Hepatocyte (in vitro differentiated cells): ENCODE measurements around the gene DIS3L2. TPM values are rescaled to one million over a fixed set of nuclear protein-coding genes. Genes with fewer than 3 reads are reported as not detected.

Source experiments
- DNase-seq: peaks from one replicate; pipeline ENCODE4 v3.0.0-alpha.2; 2016; ENCODE audit warnings: low spot score
- H2AFZ ChIP-seq: fragments of 200-600 bp; sonication (generic); 2 replicates; pipeline ENCODE4 v1.6.0; 2016; ENCODE audit warnings: antibody characterized with exemption, mild to moderate bottlenecking
- H3K27ac ChIP-seq: fragments of 200-600 bp; sonication (generic); 2 replicates; pipeline ENCODE4 v1.5.1; 2016; ENCODE audit warnings: mild to moderate bottlenecking
- H3K27me3 ChIP-seq: fragments of 200-600 bp; sonication (generic); 2 replicates; pipeline ENCODE4 v1.6.1; 2016
- H3K36me3 ChIP-seq: fragments of 200-600 bp; sonication (generic); replicated peaks from 2 replicates; pipeline ENCODE4 v1.5.1; 2016; ENCODE audit warnings: low read depth; ENCODE audit not compliant: insufficient read depth
- H3K4me1 ChIP-seq: fragments of 200-600 bp; sonication (generic); 2 replicates; pipeline ENCODE4 v1.5.1; 2016; ENCODE audit warnings: mild to moderate bottlenecking, moderate library complexity; ENCODE audit not compliant: insufficient read depth
- H3K4me2 ChIP-seq: fragments of 200-600 bp; sonication (generic); 2 replicates; pipeline ENCODE4 v1.6.0; 2016
- H3K4me3 ChIP-seq: fragments of 200-600 bp; sonication (generic); 2 replicates; pipeline ENCODE4 v1.5.1; 2016; ENCODE audit warnings: mild to moderate bottlenecking
- H3K79me2 ChIP-seq: fragments of 200-600 bp; sonication (generic); 2 replicates; pipeline ENCODE4 v1.6.0; 2017; ENCODE audit warnings: mild to moderate bottlenecking
- H3K9me2 ChIP-seq: fragments of 200-600 bp; sonication (generic); replicated peaks from 2 replicates; pipeline ENCODE4 v1.6.0; 2017; ENCODE audit warnings: mild to moderate bottlenecking; ENCODE audit not compliant: insufficient read depth
- H3K9me3 ChIP-seq: fragments of 200-600 bp; sonication (generic); 2 replicates; pipeline ENCODE4 v1.5.1; 2016; ENCODE audit warnings: low read depth, mild to moderate bottlenecking
- H4K20me1 ChIP-seq: fragments of 200-600 bp; sonication (generic); 2 replicates; pipeline ENCODE4 v1.6.0; 2016; ENCODE audit warnings: mild to moderate bottlenecking; ENCODE audit not compliant: insufficient read depth, poor library complexity, severe bottlenecking
- CTCF ChIP-seq: fragments of 200-600 bp; sonication (generic); IDR thresholded peaks from 2 replicates; pipeline ENCODE4 v1.5.1; 2016; ENCODE audit warnings: antibody characterized with exemption, mild to moderate bottlenecking; ENCODE audit not compliant: poor library complexity
- EZH2 ChIP-seq: fragments of 200-600 bp; sonication (generic); IDR thresholded peaks from 2 replicates; pipeline ENCODE4 v1.6.1; 2016; ENCODE audit warnings: antibody characterized with exemption, mild to moderate bottlenecking, borderline replicate concordance
- EZH2phosphoT487 ChIP-seq: fragments of 200-600 bp; sonication (generic); IDR thresholded peaks from one replicate; pipeline ENCODE4 v1.6.1; 2018; ENCODE audit warnings: antibody characterized with exemption, mild to moderate bottlenecking, low read depth, moderate library complexity; ENCODE audit not compliant: unreplicated experiment, severe bottlenecking
- WGBS: methylation state at CpG from one replicate; pipeline ENCODE4 v1.1.6; 2016; ENCODE audit warnings: low lambda C conversion rate; ENCODE audit errors: missing lambda C conversion rate; 5-methylcytosine and 5-hydroxymethylcytosine counted together
- polyA plus RNA-seq: library from polyadenylated mRNA; unstranded; fragments of >200 nt; fragmentation: Nextera tagmentation; extraction: Ambion mirVana; gene quantifications from 2 replicates; pipeline ENCODE4 v1.2.1, GENCODE V29; 2016
- total RNA-seq: library from RNA; depleted of rRNA; stranded (reverse); fragments of >200 nt; gene quantifications from 2 replicates; pipeline ENCODE4 v1.2.3, GENCODE V29; 2014

Gene DIS3L2
- total and polyA plus RNA-seq, 2 experiments from 2014 or later, result 19.5 to 20.0 TPM

GRCh38 chr2:231920795-231921194 lies 40.7 kb upstream of the DIS3L2 start:
- no peaks in the 10 kb centered on the region for H3K36me3 ChIP-seq
- H3K79me2 ChIP-seq, result no peaks in the 10 kb centered on the region
- H3K4me3 ChIP-seq, result no peak overlapping the region
- no peak for DNase-seq
- H3K4me1 ChIP-seq, result peaks cover 5% of the 10 kb centered on the region
- no peak for TF ChIP-seq EZH2
- no peak for TF ChIP-seq EZH2phosphoT487
- no peak for TF ChIP-seq CTCF
- H2AFZ ChIP-seq, result no peak overlapping the region
- H3K27me3 ChIP-seq, result peaks cover 30% of the 10 kb centered on the region
- H3K27ac ChIP-seq, result no peak overlapping the region
- no peaks in the 10 kb centered on the region for H4K20me1 ChIP-seq
- no peaks in the 10 kb centered on the region for H3K9me3 ChIP-seq
- H3K4me2 ChIP-seq, result no peak overlapping the region
- H3K9me2 ChIP-seq, result no peaks in the 10 kb centered on the region
- 83% methylated on average over 5 of the region's 5 CpGs for WGBS

- no peak overlapping the region for H2AFZ ChIP-seq
- WGBS, result 91% methylated on average over 15 of the region's 15 CpGs
- H3K4me1 ChIP-seq, result peaks cover 15% of the 10 kb centered on the region
- no peak for DNase-seq
- no peaks in the 10 kb centered on the region for H3K9me2 ChIP-seq
- H3K9me3 ChIP-seq, result no peaks in the 10 kb centered on the region
- H3K79me2 ChIP-seq, result no peaks in the 10 kb centered on the region
- H3K36me3 ChIP-seq, result no peaks in the 10 kb centered on the region
- H3K4me2 ChIP-seq, result no peak overlapping the region
- no peak for TF ChIP-seq EZH2
- no peak for TF ChIP-seq EZH2phosphoT487
- no peak for TF ChIP-seq CTCF
- H3K4me3 ChIP-seq, result no peak overlapping the region
- peaks cover 46% of the 10 kb centered on the region for H3K27me3 ChIP-seq
- H3K27ac ChIP-seq, result no peak overlapping the region
- H4K20me1 ChIP-seq, result no peaks in the 10 kb centered on the region
Observed at GRCh38 chr2:231922311-231923009, 39.1 kb upstream of the DIS3L2 start.

- Histone ChIP-seq H3K4me3 (no peak overlapping the region), H3K4me2 (no peak overlapping the region), H3K9me2 (no peaks in the 10 kb centered on the region), H4K20me1 (no peaks in the 10 kb centered on the region), H3K36me3 (no peaks in the 10 kb centered on the region), H3K27ac (no peak overlapping the region), H3K4me1 (peaks cover 15% of the 10 kb centered on the region), H3K79me2 (no peaks in the 10 kb centered on the region), H2AFZ (no peak overlapping the region), H3K9me3 (no peaks in the 10 kb centered on the region), H3K27me3 (peaks cover 51% of the 10 kb centered on the region)
- TF ChIP-seq EZH2phosphoT487, result no peak
- no peak for TF ChIP-seq EZH2
- TF ChIP-seq CTCF, result no peak
- DNase-seq, result no peak
- 83% methylated on average over 3 of the region's 3 CpGs for WGBS
Observed at GRCh38 chr2:231923010-231923344, 38.5 kb upstream of the DIS3L2 start.
